K562 (cell line): ENCODE measurements around the gene OPRL1. TPM values are rescaled to one million over a fixed set of nuclear protein-coding genes. Genes with fewer than 3 reads are reported as not detected.
A peak's percentile ranks its signal among the peaks of the same experiment; 100 is the strongest.

Source experiments
- ATAC-seq: fragments of 200-7000 bp; cut with Tn5 transposase; 3 replicates; pipeline ENCODE4 v1.9.1; 2020; ENCODE audit warnings: moderate library complexity
- BruUV-seq: library from RNA; stranded (reverse); fragments of 400-500 nt; replicated peaks from 2 replicates; lab custom pipeline; 2021; lab: Mats Ljungman, UMichigan
- CTCF ChIA-PET: fragments of 300-600 bp; formaldehyde crosslinking; extraction: SDS; loops from one replicate; lab custom pipeline; 2021; ENCODE audit warnings: low intra/inter-chr PET ratio; lab: Yijun Ruan, JAX
- POLR2A ChIA-PET: fragments of 300-600, 350-650 bp; sonication (Branson Sonifier 250); formaldehyde crosslinking; extraction: SDS; loops from one replicate; lab custom pipeline; 2021; ENCODE audit warnings: antibody characterized with exemption, inconsistent platforms; lab: Yijun Ruan, JAX
- DNase-seq, 4 experiments: peaks; one replicate each; pipeline versions ENCODE4 v3.0.0 to v3.0.0-alpha.2; 2011 to 2018; ENCODE audit warnings: low spot score in 3 of 4, mixed read lengths in 3 of 4; ENCODE audit errors: extremely low read depth in 1 of 4
- FAIRE-seq: peaks from 2 replicates; lab custom pipeline; 2011; peaks lifted over from hg19 to GRCh38; lab: Jason Lieb, UNC
- H2AFZ ChIP-seq: 2 replicates; pipeline ENCODE4 v1.6.0; 2011; ENCODE audit warnings: low read depth, low read length, control low read depth, inconsistent platforms
- H3K27ac ChIP-seq: fragments of 200-600 bp; 3 replicates; pipeline ENCODE4 v1.8.0; 2011; ENCODE audit warnings: low read depth, mild to moderate bottlenecking, control low read depth, inconsistent platforms, low read length, moderate library complexity, mixed read lengths; ENCODE audit errors: extremely low read depth
- H3K27me3 ChIP-seq, 2 experiments: fragments of 300-600 bp in 1 of 2; 2 replicates in 1 of 2; 3 replicates in 1 of 2; pipeline versions ENCODE4 v1.6.0 to v1.8.0; 2011; ENCODE audit warnings: inconsistent platforms in 2 of 2, low read length in 2 of 2, mild to moderate bottlenecking in 1 of 2, mixed read lengths in 1 of 2, moderate library complexity in 1 of 2; ENCODE audit not compliant: control insufficient read depth in 2 of 2, insufficient read depth in 2 of 2
- H3K36me3 ChIP-seq: fragments of 300-600 bp; 3 replicates; pipeline ENCODE4 v1.8.0; 2011; ENCODE audit warnings: mild to moderate bottlenecking, low read length, inconsistent platforms; ENCODE audit not compliant: control insufficient read depth, insufficient read depth
- H3K4me1 ChIP-seq, 2 experiments: fragments of 200-600 bp in 1 of 2; replicated peaks in 1 of 2; 2 replicates in 1 of 2; 3 replicates in 1 of 2; pipeline versions ENCODE4 v1.5.1 to v1.8.0; 2011; ENCODE audit warnings: inconsistent platforms in 2 of 2, low read length in 2 of 2, mild to moderate bottlenecking in 1 of 2, mixed read lengths in 1 of 2, moderate library complexity in 1 of 2; ENCODE audit not compliant: control insufficient read depth in 2 of 2, insufficient read depth in 2 of 2
- H3K4me2 ChIP-seq: 2 replicates; pipeline ENCODE4 v1.6.1; 2011; ENCODE audit warnings: low read length, control low read depth, inconsistent platforms, mixed read lengths; ENCODE audit not compliant: insufficient read depth
- H3K4me3 ChIP-seq: fragments of 200-600 bp; sonication (generic), shearing (Covaris generic); 2 replicates; pipeline ENCODE4 v1.5.1; 2016; ENCODE audit warnings: control low read depth, inconsistent platforms
- H3K79me2 ChIP-seq: fragments of 200-600 bp; 3 replicates; pipeline ENCODE4 v1.8.0; 2011; ENCODE audit warnings: low read length, inconsistent platforms; ENCODE audit not compliant: control insufficient read depth, insufficient read depth
- H3K9ac ChIP-seq, 2 experiments: 2 replicates each; pipeline versions ENCODE4 v1.6.0 to v1.6.1; 2011; ENCODE audit warnings: low read depth in 2 of 2, low read length in 2 of 2, control low read depth in 1 of 2, inconsistent platforms in 1 of 2, mild to moderate bottlenecking in 1 of 2, mixed read lengths in 1 of 2; ENCODE audit not compliant: insufficient read depth in 1 of 2
- H3K9me1 ChIP-seq: one replicate; pipeline ENCODE4 v1.6.0; 2011; ENCODE audit warnings: inconsistent platforms, mild to moderate bottlenecking, low read length, moderate library complexity; ENCODE audit not compliant: control insufficient read depth, insufficient read depth
- H3K9me3 ChIP-seq: replicated peaks from 2 replicates; pipeline ENCODE4 v1.5.1; 2011; ENCODE audit warnings: low read depth, low read length, inconsistent platforms; ENCODE audit not compliant: control insufficient read depth, insufficient read depth
- H4K20me1 ChIP-seq: replicated peaks from 2 replicates; pipeline ENCODE4 v1.6.1; 2011; ENCODE audit warnings: low read length, inconsistent platforms, mixed read lengths; ENCODE audit not compliant: control insufficient read depth, insufficient read depth
- ERF ChIP-seq: fragments of 450-650 bp; formaldehyde crosslinking; IDR thresholded peaks from 2 replicates; pipeline ENCODE4 v1.4.0; 2020; ENCODE audit warnings: mild to moderate bottlenecking, mixed read lengths
- FOXJ2 ChIP-seq: fragments of 200-800 bp; sonication (Bioruptor generic); IDR thresholded peaks from 2 replicates; pipeline ENCODE4 v1.6.1; 2016; ENCODE audit warnings: missing genetic modification characterization, missing compliant biosample characterization
- HIVEP1 ChIP-seq: fragments of 250-450 bp; sonication (Bioruptor Pico); IDR thresholded peaks from 2 replicates; pipeline ENCODE4 v1.4.0; 2020; ENCODE audit warnings: mild to moderate bottlenecking
- KLF1 ChIP-seq: fragments of 450-650 bp; IDR thresholded peaks from 2 replicates; pipeline ENCODE4 v1.6.1; 2016; ENCODE audit warnings: missing genetic modification characterization, missing compliant biosample characterization
- LEF1 ChIP-seq: fragments of 450-650 bp; IDR thresholded peaks from 2 replicates; pipeline ENCODE4 v1.6.1; 2016; ENCODE audit warnings: mild to moderate bottlenecking
- MEF2A ChIP-seq: IDR thresholded peaks from 2 replicates; pipeline ENCODE4 v1.6.1; 2011; ENCODE audit warnings: low read depth, mild to moderate bottlenecking, low read length, moderate library complexity; ENCODE audit not compliant: control insufficient read depth
- PHF8 ChIP-seq: fragments of 200-600 bp; sonication (generic); IDR thresholded peaks from 2 replicates; pipeline ENCODE4 v1.6.1; 2012; ENCODE audit warnings: mixed run types, mild to moderate bottlenecking, inconsistent platforms, low read length, moderate library complexity, borderline replicate concordance
- PRMT5 ChIP-seq: sonication (generic); formaldehyde crosslinking; IDR thresholded peaks from 2 replicates; pipeline ENCODE4 v1.5.0; 2020; ENCODE audit warnings: missing genetic modification reagents
- PURB ChIP-seq: sonication (generic); formaldehyde crosslinking; IDR thresholded peaks from 2 replicates; pipeline ENCODE4 v1.9.0; 2021; ENCODE audit warnings: low read depth, mild to moderate bottlenecking, missing genetic modification reagents
- RAD51 ChIP-seq: fragments of 450-650 bp; IDR thresholded peaks from 2 replicates; pipeline ENCODE4 v1.7.1; 2016; ENCODE audit warnings: low read depth, mild to moderate bottlenecking, borderline replicate concordance
- ZBTB1 ChIP-seq: sonication (generic); formaldehyde crosslinking; IDR thresholded peaks from 2 replicates; pipeline ENCODE4 v1.8.1; 2023; ENCODE audit warnings: missing genetic modification reagents, low read depth, mild to moderate bottlenecking, borderline replicate concordance
- ZNF24 ChIP-seq: fragments of 450-650 bp; IDR thresholded peaks from 2 replicates; pipeline ENCODE4 v1.6.1; 2016
- WGBS: fragments of 100-300 bp; shearing (Covaris generic); methylation state at CpG from one replicate; pipeline ENCODE4 v1.1.6; 2016; ENCODE audit warnings: low coverage, mixed read lengths; ENCODE audit not compliant: insufficient coverage; ENCODE audit errors: missing lambda C conversion rate; 5-methylcytosine and 5-hydroxymethylcytosine counted together
- in situ Hi-C: fragments of 300-500 bp; cut with MboI; formaldehyde crosslinking; loops from 4 replicates; pipeline ENCODE4 v1.15.0; 2018; ENCODE audit warnings: inconsistent platforms, mixed read lengths
- intact Hi-C: fragments of 100-400 bp; cut with micrococcal nuclease; formaldehyde crosslinking; loops from 2 replicates; pipeline ENCODE4 v1.14.2; 2022
- polyA plus RNA-seq, 8 experiments: library from polyadenylated mRNA; depleted of rRNA in 4 of 8; stranded (reverse) in 5 of 8; unstranded in 3 of 8; fragments of >200 nt; fragmentation: Nextera tagmentation in 2 of 8; fragmentation: Illumina TruSeq in 1 of 8; extraction: Ambion mirVana in 2 of 8; extraction: Trizol in 1 of 8; gene quantifications; 2 replicates each; pipeline versions ENCODE4 v1.2.1 to v1.2.3, GENCODE V29; 2011 to 2014; ENCODE audit warnings: inconsistent platforms in 1 of 8, missing spikeins in 1 of 8
- total RNA-seq, 7 experiments: library from RNA; depleted of rRNA in 6 of 7; stranded (reverse); fragments of >200 nt in 6 of 7; fragmentation: Illumina TruSeq in 2 of 7; extraction: Trizol in 2 of 7; gene quantifications; 2 replicates each; pipeline versions ENCODE4 v1.2.1 to v1.2.3, GENCODE V29; 2011 to 2021; ENCODE audit warnings: low replicate concordance in 1 of 7
- TF ChIP-seq, protein P1 (sequence below): sonication (generic); formaldehyde crosslinking; IDR thresholded peaks from 2 replicates; pipeline ENCODE4 v1.8.1; 2022; ENCODE audit warnings: missing genetic modification reagents
- TF ChIP-seq, protein P2 (sequence below): fragments of 450-650 bp; conservative IDR thresholded peaks from 2 replicates; pipeline ENCODE4 v1.6.1; 2016; ENCODE audit warnings: missing genetic modification characterization, low read depth, mild to moderate bottlenecking, control low read depth, missing compliant biosample characterization
- TF ChIP-seq, protein P3 (sequence below): fragments of 250-450 bp; sonication (Bioruptor Pico); IDR thresholded peaks from 2 replicates; pipeline ENCODE4 v1.9.0; 2021; ENCODE audit warnings: mild to moderate bottlenecking
- TF ChIP-seq, protein P4 (sequence below): sonication (generic); formaldehyde crosslinking; IDR thresholded peaks from 2 replicates; pipeline ENCODE4 v1.8.0; 2022; ENCODE audit warnings: mild to moderate bottlenecking, missing genetic modification reagents
- TF ChIP-seq, protein P5 (sequence below): IDR thresholded peaks from 3 replicates; pipeline ENCODE4 v1.6.1; 2011; ENCODE audit warnings: borderline replicate concordance, mild to moderate bottlenecking, moderate library complexity; ENCODE audit not compliant: insufficient read length; ENCODE audit errors: extremely low read depth

The OPRL1 gene
- total and polyA plus RNA-seq, 9 of the 15 experiments (the other 6 are each of a cell fraction or from before 2014, with no cell fraction given): 0.06 to 0.33 (median 0.11) TPM; not detected in 2

DNA sequence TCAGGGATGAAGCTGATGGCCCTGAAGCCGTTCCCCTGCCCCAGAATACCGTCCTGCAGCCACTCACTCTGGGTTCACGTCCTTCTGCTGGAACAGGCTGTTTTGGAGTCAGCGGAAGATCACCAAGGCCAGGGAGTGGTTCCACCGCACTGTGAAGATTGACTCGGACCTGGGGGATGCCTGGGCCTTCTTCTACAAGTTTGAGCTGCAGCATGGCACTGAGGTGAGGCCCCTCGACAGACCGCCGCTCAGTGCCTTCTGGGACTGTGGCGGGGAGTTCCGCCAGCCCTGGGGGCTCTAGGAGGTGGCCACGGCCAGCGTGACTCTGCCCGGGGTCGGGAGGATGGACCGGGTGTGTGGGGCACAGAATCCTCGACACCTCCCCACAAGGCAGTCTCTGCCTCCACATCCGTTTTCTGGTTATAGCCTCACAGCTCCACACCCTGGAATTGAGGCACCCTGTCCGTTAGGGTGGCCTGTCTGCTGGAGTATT is 48.0 kb upstream of the OPRL1 start:
- no TSS peak for BruUV-seq
- Histone ChIP-seq H2AFZ (no peak overlapping the region), H3K4me2 (no peak overlapping the region), H3K79me2 (no peaks in the 10 kb centered on the region), H3K27ac (no peak overlapping the region), H3K9me3 (no peaks in the 10 kb centered on the region), H3K27me3 (no peaks in the 10 kb centered on the region), H3K4me3 (no peak overlapping the region), H3K9me1 (peaks cover 3% of the 10 kb centered on the region), H3K36me3 (peaks cover 78% of the 10 kb centered on the region; the same call in 2 of the 3 replicates), H3K4me1 (peaks cover 12 to 33% of the 10 kb centered on the region in 2 experiments), H3K9ac (peak overlapping the region in 1 of 2 experiments; percentile 52; a peak in 1 of 4 replicates), H4K20me1 (no peaks in the 10 kb centered on the region)
- intact Hi-C loops: no loop called here
- ChIA-PET CTCF (no interaction called here), POLR2A (no interaction called here)
- in situ Hi-C loops: no loop called here
- no peak for ATAC-seq
- DNase-seq: no peak
- no peak for FAIRE-seq
- WGBS: 88% methylated on average over 14 of the region's 19 CpGs
- no peak for TF ChIP-seq LEF1
- TF ChIP-seq PRMT5: no peak
- TF ChIP-seq PURB (CRISPR knock-in tag): no peak
- TF ChIP-seq KLF1 (tag): no peak
- TF ChIP-seq, protein P1, sequence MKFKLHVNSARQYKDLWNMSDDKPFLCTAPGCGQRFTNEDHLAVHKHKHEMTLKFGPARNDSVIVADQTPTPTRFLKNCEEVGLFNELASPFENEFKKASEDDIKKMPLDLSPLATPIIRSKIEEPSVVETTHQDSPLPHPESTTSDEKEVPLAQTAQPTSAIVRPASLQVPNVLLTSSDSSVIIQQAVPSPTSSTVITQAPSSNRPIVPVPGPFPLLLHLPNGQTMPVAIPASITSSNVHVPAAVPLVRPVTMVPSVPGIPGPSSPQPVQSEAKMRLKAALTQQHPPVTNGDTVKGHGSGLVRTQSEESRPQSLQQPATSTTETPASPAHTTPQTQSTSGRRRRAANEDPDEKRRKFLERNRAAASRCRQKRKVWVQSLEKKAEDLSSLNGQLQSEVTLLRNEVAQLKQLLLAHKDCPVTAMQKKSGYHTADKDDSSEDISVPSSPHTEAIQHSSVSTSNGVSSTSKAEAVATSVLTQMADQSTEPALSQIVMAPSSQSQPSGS (CRISPR knock-in tag): no peak
- TF ChIP-seq PHF8: no peak
- TF ChIP-seq MEF2A: no peak
- no peak for TF ChIP-seq ZNF24
- TF ChIP-seq, protein P2, sequence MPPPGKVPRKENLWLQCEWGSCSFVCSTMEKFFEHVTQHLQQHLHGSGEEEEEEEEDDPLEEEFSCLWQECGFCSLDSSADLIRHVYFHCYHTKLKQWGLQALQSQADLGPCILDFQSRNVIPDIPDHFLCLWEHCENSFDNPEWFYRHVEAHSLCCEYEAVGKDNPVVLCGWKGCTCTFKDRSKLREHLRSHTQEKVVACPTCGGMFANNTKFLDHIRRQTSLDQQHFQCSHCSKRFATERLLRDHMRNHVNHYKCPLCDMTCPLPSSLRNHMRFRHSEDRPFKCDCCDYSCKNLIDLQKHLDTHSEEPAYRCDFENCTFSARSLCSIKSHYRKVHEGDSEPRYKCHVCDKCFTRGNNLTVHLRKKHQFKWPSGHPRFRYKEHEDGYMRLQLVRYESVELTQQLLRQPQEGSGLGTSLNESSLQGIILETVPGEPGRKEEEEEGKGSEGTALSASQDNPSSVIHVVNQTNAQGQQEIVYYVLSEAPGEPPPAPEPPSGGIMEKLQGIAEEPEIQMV (tag): no peak
- TF ChIP-seq, protein P3, sequence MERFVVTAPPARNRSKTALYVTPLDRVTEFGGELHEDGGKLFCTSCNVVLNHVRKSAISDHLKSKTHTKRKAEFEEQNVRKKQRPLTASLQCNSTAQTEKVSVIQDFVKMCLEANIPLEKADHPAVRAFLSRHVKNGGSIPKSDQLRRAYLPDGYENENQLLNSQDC: no peak
- no peak for TF ChIP-seq ERF (CRISPR knock-in tag)
- TF ChIP-seq, protein P4, sequence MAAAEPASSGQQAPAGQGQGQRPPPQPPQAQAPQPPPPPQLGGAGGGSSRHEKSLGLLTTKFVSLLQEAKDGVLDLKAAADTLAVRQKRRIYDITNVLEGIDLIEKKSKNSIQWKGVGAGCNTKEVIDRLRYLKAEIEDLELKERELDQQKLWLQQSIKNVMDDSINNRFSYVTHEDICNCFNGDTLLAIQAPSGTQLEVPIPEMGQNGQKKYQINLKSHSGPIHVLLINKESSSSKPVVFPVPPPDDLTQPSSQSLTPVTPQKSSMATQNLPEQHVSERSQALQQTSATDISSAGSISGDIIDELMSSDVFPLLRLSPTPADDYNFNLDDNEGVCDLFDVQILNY (CRISPR knock-in tag): no peak
- no peak for TF ChIP-seq ZBTB1
- TF ChIP-seq HIVEP1: no peak
- no peak for TF ChIP-seq RAD51
- no peak for TF ChIP-seq FOXJ2 (tag)
- TF ChIP-seq, protein P5, sequence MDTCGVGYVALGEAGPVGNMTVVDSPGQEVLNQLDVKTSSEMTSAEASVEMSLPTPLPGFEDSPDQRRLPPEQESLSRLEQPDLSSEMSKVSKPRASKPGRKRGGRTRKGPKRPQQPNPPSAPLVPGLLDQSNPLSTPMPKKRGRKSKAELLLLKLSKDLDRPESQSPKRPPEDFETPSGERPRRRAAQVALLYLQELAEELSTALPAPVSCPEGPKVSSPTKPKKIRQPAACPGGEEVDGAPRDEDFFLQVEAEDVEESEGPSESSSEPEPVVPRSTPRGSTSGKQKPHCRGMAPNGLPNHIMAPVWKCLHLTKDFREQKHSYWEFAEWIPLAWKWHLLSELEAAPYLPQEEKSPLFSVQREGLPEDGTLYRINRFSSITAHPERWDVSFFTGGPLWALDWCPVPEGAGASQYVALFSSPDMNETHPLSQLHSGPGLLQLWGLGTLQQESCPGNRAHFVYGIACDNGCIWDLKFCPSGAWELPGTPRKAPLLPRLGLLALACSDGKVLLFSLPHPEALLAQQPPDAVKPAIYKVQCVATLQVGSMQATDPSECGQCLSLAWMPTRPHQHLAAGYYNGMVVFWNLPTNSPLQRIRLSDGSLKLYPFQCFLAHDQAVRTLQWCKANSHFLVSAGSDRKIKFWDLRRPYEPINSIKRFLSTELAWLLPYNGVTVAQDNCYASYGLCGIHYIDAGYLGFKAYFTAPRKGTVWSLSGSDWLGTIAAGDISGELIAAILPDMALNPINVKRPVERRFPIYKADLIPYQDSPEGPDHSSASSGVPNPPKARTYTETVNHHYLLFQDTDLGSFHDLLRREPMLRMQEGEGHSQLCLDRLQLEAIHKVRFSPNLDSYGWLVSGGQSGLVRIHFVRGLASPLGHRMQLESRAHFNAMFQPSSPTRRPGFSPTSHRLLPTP: no peak
